Measurements from ENCODE around the gene GARIN1A.
A peak's percentile ranks its signal among the peaks of the same experiment; 100 is the strongest.

GARIN1A gene

DNA sequence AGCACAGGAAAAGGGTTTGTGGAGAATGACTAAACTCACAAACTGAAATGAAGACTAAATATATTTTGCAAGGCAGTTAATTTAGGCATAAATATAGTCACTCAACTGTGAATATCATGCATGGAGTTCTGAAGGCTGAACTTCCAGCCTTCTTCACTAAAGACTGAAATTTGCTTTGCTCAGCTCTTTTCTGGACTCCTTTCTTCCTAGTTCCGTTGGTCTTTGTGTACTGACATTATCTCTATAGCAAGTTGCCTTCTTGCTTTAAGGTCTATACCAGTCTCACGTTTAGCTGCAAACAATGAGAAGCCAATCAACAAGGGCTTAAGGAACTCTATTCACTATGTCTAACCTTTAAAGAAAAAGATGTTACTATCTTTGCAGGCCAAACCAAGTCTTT is 22.6 kb downstream of the GARIN1A start:
- Histone ChIP-seq H3K4me3 (no peak overlapping the region), H3K36me3 (peaks cover 0 to 5% (median 0%) of the 10 kb centered on the region in 11 experiments; a peak in 1 of 22 replicates)

GRCh38 chr7:128697302-128697905 is 25.3 kb downstream of the GARIN1A start:
- Histone ChIP-seq H3K4me2 (peak overlapping the region in 1 of 11 experiments; percentile 31; a peak in 1 of 22 replicates), H3K9ac (no peak overlapping the region), H3K36me3 (peaks cover 0 to 5% (median 0%) of the 10 kb centered on the region in 11 experiments; a peak in 1 of 22 replicates), H3K4me1 (no peaks in the 10 kb centered on the region), H3K4me3 (peak overlapping the region in 5 of 10 experiments; percentile 11 to 35 (median 14); a peak in 7 of 20 replicates), H4K20me1 (no peaks in the 10 kb centered on the region), H3K27ac (no peak overlapping the region), H3K9me3 (replicated peaks in 1 of 11) (peaks cover 14 to 27% (median 22%) of the 10 kb centered on the region in 11 experiments), H3K27me3 (peaks cover 31 to 49% (median 42%) of the 10 kb centered on the region in 11 experiments)
- TF ChIP-seq Cebpa-rat (IDR thresholded peaks at IDR 0.05): no peak

More for the DNA sequence above, 22.6 kb downstream of the GARIN1A start:
- Histone ChIP-seq H3K4me1 (no peaks in the 10 kb centered on the region), H3K27me3 (peaks cover 31 to 47% (median 42%) of the 10 kb centered on the region in 11 experiments), H3K9me3 (replicated peaks in 1 of 11) (peaks cover 14 to 27% (median 22%) of the 10 kb centered on the region in 11 experiments), H3K4me2 (no peak overlapping the region), H4K20me1 (no peaks in the 10 kb centered on the region), H3K9ac (no peak overlapping the region), H3K27ac (no peak overlapping the region)
- TF ChIP-seq Cebpa-rat (IDR thresholded peaks at IDR 0.05): no peak

GRCh38 chr7:128699196-128699712 is 27.2 kb downstream of the GARIN1A start:
- Histone ChIP-seq H4K20me1 (no peaks in the 10 kb centered on the region), H3K36me3 (peaks cover 0 to 5% (median 0%) of the 10 kb centered on the region in 11 experiments; a peak in 1 of 22 replicates), H3K9me3 (replicated peaks in 1 of 11) (peaks cover 14 to 27% (median 22%) of the 10 kb centered on the region in 11 experiments), H3K4me3 (no peak overlapping the region), H3K4me2 (no peak overlapping the region), H3K9ac (no peak overlapping the region), H3K4me1 (peaks cover 0 to under 1% (median 0%) of the 10 kb centered on the region in 10 experiments; a peak in 1 of 20 replicates), H3K27ac (no peak overlapping the region), H3K27me3 (peaks cover 31 to 49% (median 42%) of the 10 kb centered on the region in 11 experiments)
- TF ChIP-seq Cebpa-rat (IDR thresholded peaks at IDR 0.05): no peak

DNA sequence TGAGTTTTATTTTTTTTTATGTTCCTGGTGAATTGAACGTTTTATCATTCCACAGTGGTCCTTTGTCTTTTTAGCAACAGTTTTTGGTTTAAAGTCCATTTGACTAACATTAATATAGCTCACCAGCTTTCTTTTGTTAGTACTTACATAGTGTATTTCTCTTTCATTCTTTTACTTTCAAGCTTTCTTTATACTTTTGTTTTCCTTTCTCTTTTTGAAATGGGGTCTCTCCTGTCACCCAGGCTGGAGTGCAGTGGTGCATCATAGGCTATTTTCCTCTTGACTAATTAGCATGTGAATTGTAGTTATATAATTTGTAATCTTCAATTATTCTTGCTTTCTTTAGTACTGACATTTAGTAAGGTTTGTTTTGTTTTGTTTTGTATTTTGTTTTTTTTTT is 27.8 kb downstream of the GARIN1A start:
- Histone ChIP-seq H4K20me1 (no peaks in the 10 kb centered on the region), H3K4me1 (peaks cover 0 to 7% (median 0%) of the 10 kb centered on the region in 10 experiments; a peak in 5 of 20 replicates), H3K27ac (no peak overlapping the region), H3K9ac (no peak overlapping the region), H3K9me3 (replicated peaks in 1 of 11) (peaks cover 14 to 27% (median 22%) of the 10 kb centered on the region in 11 experiments), H3K4me2 (no peak overlapping the region), H3K36me3 (peaks cover 0 to 5% (median 0%) of the 10 kb centered on the region in 11 experiments; a peak in 1 of 22 replicates), H3K4me3 (no peak overlapping the region), H3K27me3 (peaks cover 31 to 49% (median 42%) of the 10 kb centered on the region in 11 experiments)
- TF ChIP-seq Cebpa-rat (IDR thresholded peaks at IDR 0.05): no peak

DNA sequence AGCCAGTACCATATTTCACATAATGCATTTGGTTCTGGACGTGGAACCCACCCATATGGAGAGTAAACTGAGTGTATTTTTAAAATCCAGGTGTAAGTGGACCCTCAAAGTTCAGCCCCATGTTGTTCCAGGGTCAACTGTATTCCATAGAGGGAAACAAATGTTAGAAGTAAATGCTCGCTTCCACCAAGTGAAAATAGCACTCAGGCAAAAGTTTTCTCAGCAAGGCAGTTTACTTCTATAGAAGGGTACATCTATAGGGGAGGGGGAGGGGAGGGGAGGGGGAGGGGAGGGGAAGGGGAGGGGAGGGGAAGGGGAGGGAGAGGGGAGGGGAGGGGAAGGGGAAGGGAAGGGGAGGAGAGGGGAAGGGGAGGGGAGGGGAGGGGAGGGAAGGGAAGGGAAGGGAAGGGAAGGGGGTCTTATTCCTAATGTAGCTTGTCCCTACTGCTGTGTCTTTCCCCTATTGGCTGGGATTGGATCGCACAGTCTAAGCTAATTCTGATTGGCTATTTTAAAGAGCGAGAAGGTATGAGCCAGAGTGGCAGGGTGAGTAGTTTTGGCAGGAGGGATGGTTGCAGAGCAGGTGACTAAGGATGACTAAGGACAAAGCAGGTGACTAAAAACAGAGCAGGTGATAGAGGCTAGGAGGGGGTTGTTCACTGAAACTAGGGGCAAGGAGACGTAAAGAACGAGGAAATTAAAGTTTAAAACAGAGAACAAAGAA is 29.1 kb downstream of the GARIN1A start:
- Histone ChIP-seq H3K36me3 (peaks cover 0 to 5% (median 0%) of the 10 kb centered on the region in 11 experiments; a peak in 1 of 22 replicates), H3K4me3 (no peak overlapping the region), H3K27ac (no peak overlapping the region), H3K27me3 (peaks cover 29 to 38% (median 33%) of the 10 kb centered on the region in 11 experiments), H3K4me2 (no peak overlapping the region), H3K4me1 (peaks cover 0 to 20% (median 0%) of the 10 kb centered on the region in 10 experiments; a peak in 7 of 20 replicates), H3K9me3 (replicated peaks in 1 of 11) (peaks cover 14 to 26% (median 22%) of the 10 kb centered on the region in 11 experiments), H3K9ac (no peak overlapping the region), H4K20me1 (no peaks in the 10 kb centered on the region)
- no peak for TF ChIP-seq Cebpa-rat (IDR thresholded peaks at IDR 0.05)

DNA sequence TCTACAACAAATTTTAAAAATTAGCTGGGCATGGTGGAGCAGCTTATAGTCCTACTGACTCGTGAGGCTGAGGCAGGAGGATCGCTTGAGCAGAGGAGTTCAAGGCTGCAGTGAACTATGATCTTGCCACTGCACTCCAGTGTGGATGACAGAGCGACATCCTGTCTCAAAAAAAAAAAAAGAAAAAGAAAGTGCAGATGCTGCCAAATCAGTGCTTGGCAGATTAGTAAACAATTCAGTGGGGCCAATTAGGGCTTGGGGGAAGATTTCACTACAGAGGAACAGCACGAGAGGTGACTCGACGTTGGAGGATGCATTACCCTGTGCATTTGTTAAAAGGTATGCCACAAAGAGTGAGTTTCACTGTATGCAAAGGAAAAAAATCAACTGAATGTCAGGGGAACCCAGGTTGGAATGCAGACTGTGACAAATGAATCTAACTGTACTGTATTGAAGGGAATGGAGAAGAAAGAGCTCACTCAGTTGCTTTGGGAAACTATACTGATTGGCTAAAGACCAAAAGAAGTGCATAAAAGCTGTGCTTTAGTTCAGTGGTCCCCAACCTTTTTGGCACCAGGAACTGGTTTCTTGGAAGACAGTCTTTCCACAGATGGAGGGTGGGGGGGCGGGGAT is 31.6 kb downstream of the GARIN1A start:
- Histone ChIP-seq H3K4me3 (no peak overlapping the region), H3K27me3 (peaks cover 4 to 13% (median 8%) of the 10 kb centered on the region in 11 experiments), H4K20me1 (no peaks in the 10 kb centered on the region), H3K36me3 (no peaks in the 10 kb centered on the region), H3K9me3 (replicated peaks in 1 of 11) (peaks cover 0 to 1% (median 0%) of the 10 kb centered on the region in 11 experiments; a peak in 4 of 22 replicates), H3K27ac (no peak overlapping the region), H3K4me1 (peaks cover 0 to 21% (median 0%) of the 10 kb centered on the region in 10 experiments; a peak in 8 of 20 replicates), H3K4me2 (no peak overlapping the region), H3K9ac (no peak overlapping the region)
- no peak for TF ChIP-seq Cebpa-rat (IDR thresholded peaks at IDR 0.05)

DNA sequence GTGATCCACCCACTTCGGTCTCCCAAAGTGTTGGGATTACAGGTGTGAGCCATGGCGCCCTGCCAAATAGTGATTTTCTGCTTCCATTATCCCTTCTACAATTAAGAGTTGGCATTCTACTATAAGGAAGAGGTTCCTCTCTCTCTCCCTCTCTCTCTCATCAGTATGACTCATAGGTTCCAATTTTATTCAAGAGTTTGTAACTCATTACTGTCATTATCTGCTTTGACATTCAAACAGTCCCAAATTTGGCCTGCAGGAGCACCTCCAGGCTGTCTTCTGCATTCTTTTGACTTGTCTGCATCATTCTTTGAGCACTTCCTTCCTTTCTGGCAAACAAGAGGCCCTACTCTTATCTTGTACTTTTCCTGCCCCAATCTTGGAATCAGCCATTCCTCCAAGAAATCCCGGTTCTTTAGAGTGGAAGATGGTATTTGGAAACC is 33.8 kb downstream of the GARIN1A start:
- peak overlapping the region in 3 of 11 experiments; percentile 13 to 68 (median 51); a peak in 5 of 22 replicates for H3K4me2 ChIP-seq
- no peaks in the 10 kb centered on the region for H4K20me1 ChIP-seq
- H3K36me3 ChIP-seq: no peaks in the 10 kb centered on the region
- no peak for TF ChIP-seq Cebpa-rat (IDR thresholded peaks at IDR 0.05)
- H3K9me3 ChIP-seq (replicated peaks in 1 of 11): no peaks in the 10 kb centered on the region
- H3K9ac ChIP-seq: no peak overlapping the region
- H3K4me3 ChIP-seq: no peak overlapping the region
- H3K27ac ChIP-seq: no peak overlapping the region
- no peaks in the 10 kb centered on the region for H3K27me3 ChIP-seq
- peaks cover 0 to 22% (median 0%) of the 10 kb centered on the region in 10 experiments; a peak in 9 of 20 replicates for H3K4me1 ChIP-seq

DNA sequence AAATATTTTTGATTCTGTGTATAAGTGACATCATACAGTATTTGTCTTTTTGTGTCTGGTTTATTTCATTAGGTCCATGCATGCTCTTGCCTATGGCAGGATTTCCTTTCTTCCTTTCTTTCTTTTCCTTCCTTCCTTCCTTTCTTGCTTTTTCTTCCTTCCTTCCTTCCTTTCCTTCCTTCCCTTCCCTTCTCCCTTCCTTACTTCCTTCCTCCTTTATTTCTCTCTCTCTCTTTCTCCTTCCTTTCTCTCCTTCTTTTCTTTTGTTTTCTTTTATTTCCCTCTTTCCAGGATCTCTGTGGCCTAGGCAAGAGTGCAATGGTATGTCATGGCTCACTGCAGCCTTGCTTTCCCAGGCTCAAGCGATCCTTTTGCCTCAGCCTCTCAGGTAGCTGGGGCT is 35.7 kb downstream of the GARIN1A start:
- Histone ChIP-seq H3K27me3 (no peaks in the 10 kb centered on the region), H3K27ac (no peak overlapping the region), H3K4me2 (no peak overlapping the region; a peak in 1 of 22 replicates), H3K4me1 (peaks cover 0 to 22% (median 0%) of the 10 kb centered on the region in 10 experiments; a peak in 9 of 20 replicates), H4K20me1 (no peaks in the 10 kb centered on the region), H3K4me3 (no peak overlapping the region), H3K9me3 (replicated peaks in 1 of 11) (peaks cover 2 to 8% (median 5%) of the 10 kb centered on the region in 11 experiments; a peak in 19 of 22 replicates), H3K9ac (no peak overlapping the region), H3K36me3 (no peaks in the 10 kb centered on the region)
- no peak for TF ChIP-seq Cebpa-rat (IDR thresholded peaks at IDR 0.05)

Data from BLaER1 treated with 17β-estradiol and CSF1 and Interleukin-3, amounts not matched to agents 10 nM and 100 nM (cell line).